Measurements from ENCODE around the gene MMS19.

Gene MMS19

DNA sequence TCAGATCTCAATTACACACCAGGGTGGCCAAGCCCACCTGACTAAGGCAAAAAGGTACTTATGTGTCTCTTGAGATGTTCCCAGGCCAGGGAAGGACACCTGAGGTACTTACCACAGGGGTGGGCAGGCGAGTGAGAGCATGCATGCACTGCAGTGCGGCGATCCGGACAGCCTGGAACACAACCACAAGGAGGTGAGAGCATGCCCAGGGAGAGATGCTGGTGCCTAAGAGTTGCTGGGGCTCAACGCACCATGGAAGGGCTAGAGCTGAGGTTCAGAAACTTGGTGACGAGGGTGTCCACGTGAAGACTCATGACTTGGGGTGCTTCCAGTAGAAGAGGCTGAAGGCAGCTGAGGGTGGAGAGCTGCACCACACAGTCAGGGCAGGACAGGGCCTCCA is 39.1 kb downstream of the MMS19 start:
- Histone ChIP-seq H3K4me1 (ENCODE audit: control insufficient read depth, insufficient read depth, low read length) (peaks cover 19% of the 10 kb centered on the region), H3K36me3 (ENCODE audit: control insufficient read depth, insufficient read depth, low read length, severe bottlenecking) (peaks cover 87% of the 10 kb centered on the region), H3K9ac (ENCODE audit: low read length) (no peak overlapping the region), H3K9me3 (ENCODE audit: control insufficient read depth, low read length) (no peaks in the 10 kb centered on the region), H3K27me3 (replicated peaks; ENCODE audit: control insufficient read depth, insufficient read depth, low read length) (no peaks in the 10 kb centered on the region), H3K4me3 (ENCODE audit: low read length) (no peak overlapping the region)
- DNase-seq (ENCODE audit: low read depth) = no peak

DNA sequence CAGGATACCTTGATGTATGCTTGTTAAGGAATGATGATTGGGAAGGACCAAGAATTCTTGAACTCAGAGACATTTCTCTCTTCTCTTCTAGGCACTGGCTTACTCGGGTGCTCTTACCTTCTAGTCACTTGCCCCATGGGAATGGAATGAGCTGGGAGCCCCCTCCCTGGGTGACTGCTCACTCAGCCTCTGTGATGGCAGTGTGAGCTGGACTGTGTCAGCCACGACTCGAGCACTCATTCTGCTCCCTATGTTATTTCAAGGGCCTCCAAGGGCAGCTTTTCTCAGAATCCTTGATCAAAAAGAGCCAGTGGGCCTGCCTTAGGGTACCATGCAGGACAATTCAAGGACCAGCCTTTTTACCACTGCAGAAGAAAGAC is 41.5 kb downstream of the MMS19 start:
- H3K27me3 ChIP-seq (replicated peaks; ENCODE audit: control insufficient read depth, insufficient read depth, low read length) = no peaks in the 10 kb centered on the region
- DNase-seq (ENCODE audit: low read depth) = no peak
- H3K9me3 ChIP-seq (ENCODE audit: control insufficient read depth, low read length) = no peaks in the 10 kb centered on the region
- no peak overlapping the region for H3K4me3 ChIP-seq (ENCODE audit: low read length)
- H3K36me3 ChIP-seq (ENCODE audit: control insufficient read depth, insufficient read depth, low read length, severe bottlenecking) = peaks cover 86% of the 10 kb centered on the region
- H3K4me1 ChIP-seq (ENCODE audit: control insufficient read depth, insufficient read depth, low read length) = peaks cover 19% of the 10 kb centered on the region
- no peak overlapping the region for H3K9ac ChIP-seq (ENCODE audit: low read length)

- Histone ChIP-seq H3K9ac (ENCODE audit: low read length) (no peak overlapping the region), H3K9me3 (ENCODE audit: control insufficient read depth, low read length) (no peaks in the 10 kb centered on the region), H3K4me1 (ENCODE audit: control insufficient read depth, insufficient read depth, low read length) (peaks cover 18% of the 10 kb centered on the region), H3K36me3 (ENCODE audit: control insufficient read depth, insufficient read depth, low read length, severe bottlenecking) (peaks cover 83% of the 10 kb centered on the region), H3K4me3 (ENCODE audit: low read length) (no peak overlapping the region), H3K27me3 (replicated peaks; ENCODE audit: control insufficient read depth, insufficient read depth, low read length) (no peaks in the 10 kb centered on the region)
- DNase-seq (ENCODE audit: low read depth) = no peak
Observed at GRCh38 chr10:97456034-97456685, 42.1 kb downstream of the MMS19 start.

DNA sequence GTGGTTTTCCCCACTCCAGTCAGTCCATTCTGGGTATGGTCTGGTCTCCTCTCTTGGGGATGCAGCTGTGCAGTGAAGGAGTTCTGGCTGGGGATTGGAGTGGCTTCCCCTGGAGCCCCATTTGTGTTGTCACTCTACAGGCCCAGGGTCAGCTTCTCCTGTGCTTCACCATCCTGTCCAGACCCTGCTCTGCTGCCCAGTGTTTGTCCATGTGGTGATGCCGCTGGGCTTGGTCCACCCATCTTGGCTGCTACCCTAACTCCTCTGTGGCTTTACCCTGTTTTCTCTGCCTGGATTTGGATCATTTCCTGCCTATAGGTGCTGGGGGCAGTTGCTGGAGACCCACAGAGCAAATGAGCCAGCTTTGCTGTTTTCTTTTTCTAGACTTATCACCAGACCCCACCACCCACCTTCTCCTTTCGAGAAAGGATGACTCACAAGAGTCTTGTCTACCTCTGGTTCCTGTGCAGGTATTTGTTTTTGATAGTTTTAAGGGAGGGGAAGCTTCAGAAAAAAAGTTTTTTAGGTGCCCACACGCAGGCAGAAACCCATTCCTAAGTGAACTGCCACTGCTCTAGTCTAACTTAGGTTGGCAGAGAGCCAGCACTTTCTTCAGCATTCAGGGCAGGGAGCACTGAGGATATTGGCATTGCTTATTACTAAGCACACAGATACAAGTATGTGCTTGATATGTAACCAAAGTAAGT is 43.7 kb downstream of the MMS19 start:
- Histone ChIP-seq H3K9me3 (ENCODE audit: control insufficient read depth, low read length) (no peaks in the 10 kb centered on the region), H3K4me3 (ENCODE audit: low read length) (no peak overlapping the region), H3K4me1 (ENCODE audit: control insufficient read depth, insufficient read depth, low read length) (peaks cover 14% of the 10 kb centered on the region), H3K27me3 (replicated peaks; ENCODE audit: control insufficient read depth, insufficient read depth, low read length) (no peaks in the 10 kb centered on the region), H3K36me3 (ENCODE audit: control insufficient read depth, insufficient read depth, low read length, severe bottlenecking) (peaks cover 69% of the 10 kb centered on the region), H3K9ac (ENCODE audit: low read length) (no peak overlapping the region)
- peak; percentile 58 for DNase-seq (ENCODE audit: low read depth)

- DNase-seq (ENCODE audit: low read depth) = no peak
- no peaks in the 10 kb centered on the region for H3K27me3 ChIP-seq (replicated peaks; ENCODE audit: control insufficient read depth, insufficient read depth, low read length)
- no peaks in the 10 kb centered on the region for H3K9me3 ChIP-seq (ENCODE audit: control insufficient read depth, low read length)
- no peak overlapping the region for H3K4me3 ChIP-seq (ENCODE audit: low read length)
- H3K4me1 ChIP-seq (ENCODE audit: control insufficient read depth, insufficient read depth, low read length) = peaks cover 22% of the 10 kb centered on the region
- no peak overlapping the region for H3K9ac ChIP-seq (ENCODE audit: low read length)
- peaks cover 50% of the 10 kb centered on the region for H3K36me3 ChIP-seq (ENCODE audit: control insufficient read depth, insufficient read depth, low read length, severe bottlenecking)
Observed at GRCh38 chr10:97452352-97452751, 45.9 kb downstream of the MMS19 start.

DNA sequence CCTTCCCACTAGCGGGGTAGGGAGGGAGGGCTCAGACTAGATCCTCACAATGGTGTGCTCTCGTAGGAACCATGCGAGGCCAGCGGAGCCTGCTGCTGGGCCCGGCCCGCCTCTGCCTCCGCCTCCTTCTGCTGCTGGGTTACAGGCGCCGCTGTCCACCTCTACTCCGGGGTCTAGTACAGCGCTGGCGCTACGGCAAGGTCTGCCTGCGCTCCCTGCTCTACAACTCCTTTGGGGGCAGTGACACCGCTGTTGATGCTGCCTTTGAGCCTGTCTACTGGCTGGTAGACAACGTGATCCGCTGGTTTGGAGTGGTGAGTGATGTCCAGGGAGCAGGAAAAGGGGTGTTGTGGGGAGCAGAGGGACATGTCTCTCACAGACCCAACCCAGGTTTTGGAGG is 46.6 kb downstream of the MMS19 start:
- Histone ChIP-seq H3K27me3 (replicated peaks; ENCODE audit: control insufficient read depth, insufficient read depth, low read length) (no peaks in the 10 kb centered on the region), H3K9me3 (ENCODE audit: control insufficient read depth, low read length) (no peaks in the 10 kb centered on the region), H3K4me1 (ENCODE audit: control insufficient read depth, insufficient read depth, low read length) (peaks cover 29% of the 10 kb centered on the region), H3K4me3 (ENCODE audit: low read length) (no peak overlapping the region), H3K9ac (ENCODE audit: low read length) (no peak overlapping the region), H3K36me3 (ENCODE audit: control insufficient read depth, insufficient read depth, low read length, severe bottlenecking) (peaks cover 43% of the 10 kb centered on the region)
- DNase-seq (ENCODE audit: low read depth) = no peak

DNA sequence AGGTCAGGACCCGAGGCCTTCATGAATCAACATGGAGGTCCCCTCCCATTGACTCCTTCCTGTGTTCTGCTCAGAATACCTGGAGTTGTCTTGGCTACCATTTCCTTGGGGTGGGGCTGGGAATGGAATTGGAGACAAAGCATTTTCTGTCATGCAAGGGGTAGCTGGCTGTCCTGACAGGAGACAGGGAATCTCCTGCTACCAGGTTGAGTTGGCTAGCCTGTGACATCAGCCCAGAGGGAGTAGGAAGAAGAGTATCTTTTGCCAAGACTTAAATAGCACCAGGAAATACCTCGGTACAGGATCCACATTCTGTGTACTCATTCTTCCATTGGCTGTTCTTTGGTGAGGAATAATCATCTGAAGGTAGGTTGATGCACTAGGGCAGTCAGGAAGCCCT is 47.4 kb downstream of the MMS19 start:
- no peak for DNase-seq (ENCODE audit: low read depth)
- no peak overlapping the region for H3K9ac ChIP-seq (ENCODE audit: low read length)
- no peaks in the 10 kb centered on the region for H3K9me3 ChIP-seq (ENCODE audit: control insufficient read depth, low read length)
- peaks cover 35% of the 10 kb centered on the region for H3K36me3 ChIP-seq (ENCODE audit: control insufficient read depth, insufficient read depth, low read length, severe bottlenecking)
- H3K27me3 ChIP-seq (replicated peaks; ENCODE audit: control insufficient read depth, insufficient read depth, low read length) = no peaks in the 10 kb centered on the region
- no peak overlapping the region for H3K4me3 ChIP-seq (ENCODE audit: low read length)
- H3K4me1 ChIP-seq (ENCODE audit: control insufficient read depth, insufficient read depth, low read length) = peaks cover 29% of the 10 kb centered on the region

- peaks cover 16% of the 10 kb centered on the region for H3K36me3 ChIP-seq (ENCODE audit: control insufficient read depth, insufficient read depth, low read length, severe bottlenecking)
- H3K4me3 ChIP-seq (ENCODE audit: low read length) = peak within 1 kb of the TSS; percentile 98
- no peaks in the 10 kb centered on the region for H3K9me3 ChIP-seq (ENCODE audit: control insufficient read depth, low read length)
- H3K4me1 ChIP-seq (ENCODE audit: control insufficient read depth, insufficient read depth, low read length) = peaks cover 22% of the 10 kb centered on the region
- H3K27me3 ChIP-seq (replicated peaks; ENCODE audit: control insufficient read depth, insufficient read depth, low read length) = no peaks in the 10 kb centered on the region
- H3K9ac ChIP-seq (ENCODE audit: low read length) = peak within 1 kb of the TSS; percentile 91
- DNase-seq (ENCODE audit: low read depth) = peak; percentile 99
Observed at GRCh38 chr10:97445722-97446639, 52.2 kb downstream of the MMS19 start, which contains the start of the genes EXOSC1 and ZDHHC16. TSS of gene EXOSC1 (minus strand) at chr10:97446006. CDS start at chr10:97445985, 21 bp downstream. TSS of gene ZDHHC16 (plus strand) at chr10:97446175. CDS start at chr10:97451676, 5,501 bp downstream.

- no peak for DNase-seq (ENCODE audit: low read depth)
- H3K9me3 ChIP-seq (ENCODE audit: control insufficient read depth, low read length) = no peaks in the 10 kb centered on the region
- H3K36me3 ChIP-seq (ENCODE audit: control insufficient read depth, insufficient read depth, low read length, severe bottlenecking) = peaks cover 19% of the 10 kb centered on the region
- H3K27me3 ChIP-seq (replicated peaks; ENCODE audit: control insufficient read depth, insufficient read depth, low read length) = no peaks in the 10 kb centered on the region
- peak overlapping the region; percentile 98 for H3K4me3 ChIP-seq (ENCODE audit: low read length)
- peak overlapping the region; percentile 91 for H3K9ac ChIP-seq (ENCODE audit: low read length)
- peaks cover 22% of the 10 kb centered on the region for H3K4me1 ChIP-seq (ENCODE audit: control insufficient read depth, insufficient read depth, low read length)
Observed at GRCh38 chr10:97445357-97445721, 52.9 kb downstream of the MMS19 start.

DNA sequence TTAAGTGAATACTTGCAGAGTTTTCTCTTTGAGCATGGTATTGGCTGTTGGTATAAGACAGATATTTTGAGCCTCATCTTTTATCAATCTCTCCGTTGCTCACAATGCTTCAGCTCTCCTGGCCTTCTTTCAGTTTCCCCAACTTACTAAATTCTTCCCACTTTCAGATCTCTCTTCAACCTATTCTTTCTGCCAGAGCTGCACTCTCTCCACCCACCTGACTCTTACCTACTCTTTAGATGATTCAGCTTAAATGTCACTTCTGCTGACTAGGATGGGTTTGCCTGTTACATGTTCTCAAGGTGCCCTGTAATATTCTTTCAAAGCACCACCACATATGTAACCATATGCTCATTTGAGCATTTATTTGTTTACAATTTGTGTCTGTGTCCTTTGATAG is 54.0 kb downstream of the MMS19 start:
- Histone ChIP-seq H3K4me1 (ENCODE audit: control insufficient read depth, insufficient read depth, low read length) (peaks cover 22% of the 10 kb centered on the region), H3K4me3 (ENCODE audit: low read length) (peak overlapping the region; percentile 98), H3K9me3 (ENCODE audit: control insufficient read depth, low read length) (no peaks in the 10 kb centered on the region), H3K27me3 (replicated peaks; ENCODE audit: control insufficient read depth, insufficient read depth, low read length) (no peaks in the 10 kb centered on the region), H3K9ac (ENCODE audit: low read length) (no peak overlapping the region), H3K36me3 (ENCODE audit: control insufficient read depth, insufficient read depth, low read length, severe bottlenecking) (peaks cover 26% of the 10 kb centered on the region)
- no peak for DNase-seq (ENCODE audit: low read depth)

DNA sequence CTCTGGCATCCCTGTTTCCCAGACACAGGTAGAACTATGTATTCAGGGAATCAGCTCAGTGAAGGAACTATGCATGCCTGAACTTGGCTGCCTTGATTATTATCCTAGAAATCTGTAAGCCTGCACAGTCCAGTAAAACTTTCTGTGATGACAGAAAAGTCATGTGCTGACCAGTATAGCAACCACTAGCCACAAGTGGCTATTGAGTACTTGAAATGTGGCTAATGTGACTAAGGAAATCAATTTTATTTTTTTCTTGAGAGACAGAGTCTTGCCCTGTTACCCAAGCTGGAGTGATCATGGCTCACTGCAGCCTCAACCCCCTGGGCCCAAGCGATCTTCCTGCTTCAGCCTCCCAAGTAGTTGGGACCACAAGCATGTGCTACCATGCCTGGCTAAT is 55.9 kb downstream of the MMS19 start:
- DNase-seq (ENCODE audit: low read depth) = no peak
- Histone ChIP-seq H3K36me3 (ENCODE audit: control insufficient read depth, insufficient read depth, low read length, severe bottlenecking) (peaks cover 42% of the 10 kb centered on the region), H3K4me1 (ENCODE audit: control insufficient read depth, insufficient read depth, low read length) (peaks cover 14% of the 10 kb centered on the region), H3K9ac (ENCODE audit: low read length) (no peak overlapping the region), H3K27me3 (replicated peaks; ENCODE audit: control insufficient read depth, insufficient read depth, low read length) (no peaks in the 10 kb centered on the region), H3K9me3 (ENCODE audit: control insufficient read depth, low read length) (no peaks in the 10 kb centered on the region), H3K4me3 (ENCODE audit: low read length) (no peak overlapping the region)

Measured in adipocyte (in vitro differentiated cells).